Measurements from ENCODE around the gene PPAN.

Gene PPAN

DNA sequence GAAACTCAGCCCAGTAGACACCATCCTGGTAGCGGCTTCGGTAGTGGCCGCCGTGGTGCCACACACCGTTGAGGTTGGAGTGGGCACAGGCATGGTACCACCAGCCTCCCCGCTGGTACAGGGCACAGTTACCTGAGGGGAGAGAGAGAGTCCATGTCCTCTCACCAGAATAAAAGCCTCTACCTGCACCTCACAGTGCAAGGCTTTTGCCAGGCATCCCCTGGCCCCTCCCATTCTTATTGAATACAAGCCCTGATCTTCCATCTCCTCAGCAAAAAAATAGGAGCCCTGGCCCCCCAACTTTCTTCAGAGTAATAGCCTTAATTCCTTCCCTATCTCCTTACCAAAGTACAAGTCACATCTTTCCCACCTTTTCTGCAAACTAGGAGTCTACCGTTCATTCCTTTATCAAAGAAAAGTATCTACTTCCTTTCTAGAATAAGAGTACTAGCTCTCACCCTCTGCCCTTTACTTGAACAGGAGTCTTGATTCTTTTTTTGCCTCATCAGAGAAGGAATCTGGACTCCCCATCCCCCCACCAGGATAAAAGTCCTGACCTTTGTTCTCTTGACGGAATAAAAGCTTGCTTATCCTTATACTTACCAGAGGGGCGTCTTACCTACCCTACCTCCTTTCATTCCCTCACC, 13.4 kb upstream of the PPAN start (continued):
- TF ChIP-seq, protein P1, sequence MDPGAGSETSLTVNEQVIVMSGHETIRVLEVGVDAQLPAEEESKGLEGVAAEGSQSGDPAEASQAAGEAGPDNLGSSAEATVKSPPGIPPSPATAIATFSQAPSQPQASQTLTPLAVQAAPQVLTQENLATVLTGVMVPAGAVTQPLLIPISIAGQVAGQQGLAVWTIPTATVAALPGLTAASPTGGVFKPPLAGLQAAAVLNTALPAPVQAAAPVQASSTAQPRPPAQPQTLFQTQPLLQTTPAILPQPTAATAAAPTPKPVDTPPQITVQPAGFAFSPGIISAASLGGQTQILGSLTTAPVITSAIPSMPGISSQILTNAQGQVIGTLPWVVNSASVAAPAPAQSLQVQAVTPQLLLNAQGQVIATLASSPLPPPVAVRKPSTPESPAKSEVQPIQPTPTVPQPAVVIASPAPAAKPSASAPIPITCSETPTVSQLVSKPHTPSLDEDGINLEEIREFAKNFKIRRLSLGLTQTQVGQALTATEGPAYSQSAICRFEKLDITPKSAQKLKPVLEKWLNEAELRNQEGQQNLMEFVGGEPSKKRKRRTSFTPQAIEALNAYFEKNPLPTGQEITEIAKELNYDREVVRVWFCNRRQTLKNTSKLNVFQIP (CRISPR knock-in tag; IDR thresholded peaks at IDR 0.05; ENCODE audit: borderline replicate concordance, low read depth), result no peak
- TF ChIP-seq ZC3H10 (CRISPR knock-in tag; IDR thresholded peaks at IDR 0.05) (no peak), ISL1 (CRISPR knock-in tag; IDR thresholded peaks at IDR 0.05) (no peak), ZFP3 (CRISPR knock-in tag; IDR thresholded peaks at IDR 0.05) (no peak), TOX (CRISPR knock-in tag; IDR thresholded peaks at IDR 0.05; ENCODE audit: borderline replicate concordance) (no peak), ZNF8 (CRISPR knock-in tag; IDR thresholded peaks at IDR 0.05) (no peak), SNAI2 (CRISPR knock-in tag; IDR thresholded peaks at IDR 0.05) (no peak)
- TF ChIP-seq, protein P2, sequence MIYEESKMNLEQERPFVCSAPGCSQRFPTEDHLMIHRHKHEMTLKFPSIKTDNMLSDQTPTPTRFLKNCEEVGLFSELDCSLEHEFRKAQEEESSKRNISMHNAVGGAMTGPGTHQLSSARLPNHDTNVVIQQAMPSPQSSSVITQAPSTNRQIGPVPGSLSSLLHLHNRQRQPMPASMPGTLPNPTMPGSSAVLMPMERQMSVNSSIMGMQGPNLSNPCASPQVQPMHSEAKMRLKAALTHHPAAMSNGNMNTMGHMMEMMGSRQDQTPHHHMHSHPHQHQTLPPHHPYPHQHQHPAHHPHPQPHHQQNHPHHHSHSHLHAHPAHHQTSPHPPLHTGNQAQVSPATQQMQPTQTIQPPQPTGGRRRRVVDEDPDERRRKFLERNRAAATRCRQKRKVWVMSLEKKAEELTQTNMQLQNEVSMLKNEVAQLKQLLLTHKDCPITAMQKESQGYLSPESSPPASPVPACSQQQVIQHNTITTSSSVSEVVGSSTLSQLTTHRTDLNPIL (CRISPR knock-in tag; IDR thresholded peaks at IDR 0.05; ENCODE audit: low read depth), result no peak

DNA sequence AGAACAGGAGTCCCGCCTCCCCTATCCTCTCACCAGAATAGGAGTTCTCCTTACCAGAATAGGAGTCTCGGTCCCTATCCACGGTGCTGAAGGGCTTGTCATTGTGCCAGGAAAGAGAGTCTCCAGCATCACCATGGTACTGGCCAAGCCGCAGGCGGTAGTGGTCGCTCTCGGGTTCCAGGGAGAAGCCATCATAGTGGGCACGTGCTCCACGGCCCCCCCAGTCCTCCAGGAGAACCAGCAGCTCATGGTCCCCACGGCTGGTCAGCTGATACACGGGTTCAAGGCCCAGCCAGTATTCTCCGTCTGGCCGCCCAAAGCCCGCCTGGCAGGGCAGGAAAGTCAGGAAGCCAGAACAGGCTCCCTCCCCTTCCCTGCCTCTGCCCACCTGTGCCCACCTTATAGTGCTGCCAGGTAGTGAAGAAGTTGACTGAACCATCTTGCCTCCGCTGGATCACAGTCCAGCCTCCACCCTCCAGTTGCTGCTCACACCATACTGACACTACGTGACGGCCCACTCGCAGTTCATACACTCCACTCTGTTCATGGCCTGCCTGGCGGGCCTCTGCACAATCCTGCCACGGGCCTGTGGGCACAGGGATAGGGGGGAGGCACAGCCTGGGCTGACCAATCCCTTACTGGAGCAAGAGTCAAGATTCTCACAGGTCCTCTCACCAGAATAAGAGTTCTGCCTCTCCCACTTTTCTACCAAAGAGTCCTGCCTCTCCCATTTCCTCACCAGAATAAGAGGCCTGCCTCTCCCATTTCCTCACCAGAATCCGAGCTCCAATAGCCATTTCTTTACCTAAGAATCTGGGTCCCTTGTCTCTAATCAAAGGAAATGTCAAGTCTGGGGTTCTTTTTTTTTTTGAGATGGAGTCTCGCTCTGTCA, 12.6 kb upstream of the PPAN start:
- no peak for ATAC-seq
- no peak for TF ChIP-seq ARNTL (CRISPR knock-in tag; IDR thresholded peaks at IDR 0.05; ENCODE audit: borderline replicate concordance, low read depth)
- no peak for TF ChIP-seq TCF4 (CRISPR knock-in tag; IDR thresholded peaks at IDR 0.05; ENCODE audit: borderline replicate concordance)
- TF ChIP-seq RARB (CRISPR knock-in tag; IDR thresholded peaks at IDR 0.05), result no peak
- TF ChIP-seq ZFP30 (CRISPR knock-in tag; IDR thresholded peaks at IDR 0.05), result no peak
- no peak for TF ChIP-seq PPARA (CRISPR knock-in tag; IDR thresholded peaks at IDR 0.05; ENCODE audit: borderline replicate concordance)
- TF ChIP-seq, protein P1 (CRISPR knock-in tag; IDR thresholded peaks at IDR 0.05; ENCODE audit: borderline replicate concordance, low read depth), result no peak
- TF ChIP-seq CSDC2 (CRISPR knock-in tag; IDR thresholded peaks at IDR 0.05), result no peak
- TF ChIP-seq, protein P3, sequence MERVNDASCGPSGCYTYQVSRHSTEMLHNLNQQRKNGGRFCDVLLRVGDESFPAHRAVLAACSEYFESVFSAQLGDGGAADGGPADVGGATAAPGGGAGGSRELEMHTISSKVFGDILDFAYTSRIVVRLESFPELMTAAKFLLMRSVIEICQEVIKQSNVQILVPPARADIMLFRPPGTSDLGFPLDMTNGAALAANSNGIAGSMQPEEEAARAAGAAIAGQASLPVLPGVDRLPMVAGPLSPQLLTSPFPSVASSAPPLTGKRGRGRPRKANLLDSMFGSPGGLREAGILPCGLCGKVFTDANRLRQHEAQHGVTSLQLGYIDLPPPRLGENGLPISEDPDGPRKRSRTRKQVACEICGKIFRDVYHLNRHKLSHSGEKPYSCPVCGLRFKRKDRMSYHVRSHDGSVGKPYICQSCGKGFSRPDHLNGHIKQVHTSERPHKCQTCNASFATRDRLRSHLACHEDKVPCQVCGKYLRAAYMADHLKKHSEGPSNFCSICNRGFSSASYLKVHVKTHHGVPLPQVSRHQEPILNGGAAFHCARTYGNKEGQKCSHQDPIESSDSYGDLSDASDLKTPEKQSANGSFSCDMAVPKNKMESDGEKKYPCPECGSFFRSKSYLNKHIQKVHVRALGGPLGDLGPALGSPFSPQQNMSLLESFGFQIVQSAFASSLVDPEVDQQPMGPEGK (CRISPR knock-in tag; IDR thresholded peaks at IDR 0.05; ENCODE audit: borderline replicate concordance), result no peak
- TF ChIP-seq ZNF565 (CRISPR knock-in tag; conservative IDR thresholded peaks at IDR 0.05; ENCODE audit: low read depth), result no peak
- no peak for TF ChIP-seq ZFP3 (CRISPR knock-in tag; IDR thresholded peaks at IDR 0.05)
- TF ChIP-seq ZC3H10 (CRISPR knock-in tag; IDR thresholded peaks at IDR 0.05), result no peak
- TF ChIP-seq BACH2 (CRISPR knock-in tag; IDR thresholded peaks at IDR 0.05; ENCODE audit: borderline replicate concordance), result no peak
- TF ChIP-seq OSR1 (CRISPR knock-in tag; IDR thresholded peaks at IDR 0.05), result no peak
- no peak for TF ChIP-seq ESRRG (CRISPR knock-in tag; IDR thresholded peaks at IDR 0.05)
- no peak for TF ChIP-seq ISL1 (CRISPR knock-in tag; IDR thresholded peaks at IDR 0.05)
- TF ChIP-seq, protein P4, sequence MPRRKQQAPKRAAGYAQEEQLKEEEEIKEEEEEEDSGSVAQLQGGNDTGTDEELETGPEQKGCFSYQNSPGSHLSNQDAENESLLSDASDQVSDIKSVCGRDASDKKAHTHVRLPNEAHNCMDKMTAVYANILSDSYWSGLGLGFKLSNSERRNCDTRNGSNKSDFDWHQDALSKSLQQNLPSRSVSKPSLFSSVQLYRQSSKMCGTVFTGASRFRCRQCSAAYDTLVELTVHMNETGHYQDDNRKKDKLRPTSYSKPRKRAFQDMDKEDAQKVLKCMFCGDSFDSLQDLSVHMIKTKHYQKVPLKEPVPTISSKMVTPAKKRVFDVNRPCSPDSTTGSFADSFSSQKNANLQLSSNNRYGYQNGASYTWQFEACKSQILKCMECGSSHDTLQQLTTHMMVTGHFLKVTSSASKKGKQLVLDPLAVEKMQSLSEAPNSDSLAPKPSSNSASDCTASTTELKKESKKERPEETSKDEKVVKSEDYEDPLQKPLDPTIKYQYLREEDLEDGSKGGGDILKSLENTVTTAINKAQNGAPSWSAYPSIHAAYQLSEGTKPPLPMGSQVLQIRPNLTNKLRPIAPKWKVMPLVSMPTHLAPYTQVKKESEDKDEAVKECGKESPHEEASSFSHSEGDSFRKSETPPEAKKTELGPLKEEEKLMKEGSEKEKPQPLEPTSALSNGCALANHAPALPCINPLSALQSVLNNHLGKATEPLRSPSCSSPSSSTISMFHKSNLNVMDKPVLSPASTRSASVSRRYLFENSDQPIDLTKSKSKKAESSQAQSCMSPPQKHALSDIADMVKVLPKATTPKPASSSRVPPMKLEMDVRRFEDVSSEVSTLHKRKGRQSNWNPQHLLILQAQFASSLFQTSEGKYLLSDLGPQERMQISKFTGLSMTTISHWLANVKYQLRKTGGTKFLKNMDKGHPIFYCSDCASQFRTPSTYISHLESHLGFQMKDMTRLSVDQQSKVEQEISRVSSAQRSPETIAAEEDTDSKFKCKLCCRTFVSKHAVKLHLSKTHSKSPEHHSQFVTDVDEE (CRISPR knock-in tag; IDR thresholded peaks at IDR 0.05), result no peak
- no peak for TF ChIP-seq SNAI2 (CRISPR knock-in tag; IDR thresholded peaks at IDR 0.05)
- TF ChIP-seq, protein P5, sequence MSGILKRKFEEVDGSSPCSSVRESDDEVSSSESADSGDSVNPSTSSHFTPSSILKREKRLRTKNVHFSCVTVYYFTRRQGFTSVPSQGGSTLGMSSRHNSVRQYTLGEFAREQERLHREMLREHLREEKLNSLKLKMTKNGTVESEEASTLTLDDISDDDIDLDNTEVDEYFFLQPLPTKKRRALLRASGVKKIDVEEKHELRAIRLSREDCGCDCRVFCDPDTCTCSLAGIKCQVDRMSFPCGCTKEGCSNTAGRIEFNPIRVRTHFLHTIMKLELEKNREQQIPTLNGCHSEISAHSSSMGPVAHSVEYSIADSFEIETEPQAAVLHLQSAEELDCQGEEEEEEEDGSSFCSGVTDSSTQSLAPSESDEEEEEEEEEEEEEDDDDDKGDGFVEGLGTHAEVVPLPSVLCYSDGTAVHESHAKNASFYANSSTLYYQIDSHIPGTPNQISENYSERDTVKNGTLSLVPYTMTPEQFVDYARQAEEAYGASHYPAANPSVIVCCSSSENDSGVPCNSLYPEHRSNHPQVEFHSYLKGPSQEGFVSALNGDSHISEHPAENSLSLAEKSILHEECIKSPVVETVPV (CRISPR knock-in tag; IDR thresholded peaks at IDR 0.05), result no peak
- TF ChIP-seq TOX (CRISPR knock-in tag; IDR thresholded peaks at IDR 0.05; ENCODE audit: borderline replicate concordance), result no peak
- TF ChIP-seq, protein P2 (CRISPR knock-in tag; IDR thresholded peaks at IDR 0.05; ENCODE audit: low read depth), result no peak
